ENCODE results near the gene FADS1. TPM values are rescaled to one million over a fixed set of nuclear protein-coding genes. Genes with fewer than 3 reads are reported as not detected.

FADS1 gene
- total and polyA plus RNA-seq, 2 of the 13 experiments (the other 11 are each of a cell fraction or from before 2014, with no cell fraction given): 91.8 to 108 TPM

DNA sequence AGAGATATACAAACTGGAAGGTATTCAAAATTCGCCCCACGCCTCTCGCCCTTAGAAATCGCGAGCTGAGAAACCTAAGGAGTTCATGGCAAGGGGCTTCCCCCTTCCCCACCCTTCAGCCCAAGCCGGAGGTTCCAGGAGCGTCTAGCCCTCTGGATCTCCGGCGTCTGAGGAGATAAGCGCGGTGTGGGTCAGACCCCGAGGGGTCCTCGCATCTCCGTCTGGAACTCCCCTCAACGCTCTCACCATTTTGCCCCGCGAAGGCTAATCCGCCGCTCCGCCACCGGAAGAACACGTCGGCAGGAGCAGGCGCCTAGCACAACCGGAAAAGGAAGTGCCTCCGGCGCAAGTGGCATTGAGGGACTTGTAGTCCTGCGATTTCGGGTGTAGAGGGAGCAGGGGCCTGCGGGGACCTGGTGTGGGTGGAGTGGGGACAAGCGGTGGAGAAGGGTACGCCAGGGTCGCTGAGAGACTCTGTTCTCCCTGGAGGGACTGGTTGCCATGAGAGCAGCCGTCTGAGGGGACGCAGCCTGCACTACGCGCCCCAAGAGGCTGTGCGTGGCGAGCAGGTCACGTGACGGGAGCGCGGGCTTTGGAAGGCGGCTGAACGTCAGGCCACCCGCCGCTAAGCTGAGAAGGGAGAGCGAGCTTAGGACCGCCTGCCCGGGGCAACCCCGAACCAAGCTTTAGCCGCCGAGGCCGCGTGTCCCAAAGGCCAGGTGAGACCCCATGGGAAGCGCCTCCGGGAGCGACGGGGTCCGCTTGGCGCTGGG is 24.3 kb downstream of the FADS1 start, which contains the start of the genes FEN1 and TMEM258 (continued):
- TF ChIP-seq CBX2 (IDR thresholded peaks at IDR 0.05; ENCODE audit: low read depth, low read length) (no peak), CBX2 (CRISPR knock-in tag; IDR thresholded peaks at IDR 0.05; ENCODE audit: low read depth) (no peak), SP1 (IDR thresholded peaks at IDR 0.05) (no peak), SP1 (CRISPR knock-in tag; IDR thresholded peaks at IDR 0.05) (peak; percentile 50), PITX1 (CRISPR knock-in tag; IDR thresholded peaks at IDR 0.05) (peak; percentile 86), ZNF224 (CRISPR knock-in tag; IDR thresholded peaks at IDR 0.05) (no peak), ZNF790 (CRISPR knock-in tag; IDR thresholded peaks at IDR 0.05; ENCODE audit: borderline replicate concordance) (0 out of 2 replicates have a peak, but pooled peaks have one; percentile 41), ZFX (CRISPR knock-in tag; IDR thresholded peaks at IDR 0.05; ENCODE audit: low read depth) (peak; percentile 82)

DNA sequence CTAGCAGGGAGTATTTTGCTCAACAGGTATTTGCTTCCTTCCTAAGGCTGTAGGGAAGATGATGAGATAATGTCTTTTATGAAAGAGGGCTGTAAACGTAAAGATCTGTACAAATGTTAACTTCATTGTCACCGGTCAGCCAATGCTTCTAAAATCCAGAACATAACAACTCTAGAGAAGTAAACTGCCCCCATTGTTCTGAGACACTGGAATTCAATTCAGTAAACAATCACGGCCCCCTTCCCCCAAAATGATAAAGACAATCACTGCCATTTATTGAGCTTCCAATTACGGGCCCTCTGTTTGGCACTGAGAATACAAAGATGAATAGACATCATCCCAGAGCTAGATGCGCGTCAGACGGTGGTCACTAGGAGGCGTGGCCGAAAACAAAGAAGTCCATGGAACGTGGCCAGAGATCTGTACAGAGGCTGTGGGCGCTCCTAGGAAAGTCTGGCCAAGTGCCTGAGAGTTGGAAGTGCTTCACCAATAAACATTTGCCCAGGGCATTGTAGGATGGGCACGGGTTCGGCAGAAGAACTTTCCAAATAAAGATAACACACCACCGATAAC is 25.0 kb downstream of the FADS1 start:
- H3K9me3 ChIP-seq (ENCODE audit: low read length): no peaks in the 10 kb centered on the region
- peak overlapping the region; percentile 99 for H3K27ac ChIP-seq (ENCODE audit: extremely low read length, insufficient read depth, low read length)
- peaks cover 42% of the 10 kb centered on the region for H3K4me1 ChIP-seq (ENCODE audit: insufficient read depth, low read length)
- H3K9ac ChIP-seq (ENCODE audit: insufficient read depth, low read depth, low read length): peak overlapping the region; percentile 96
- TSS peak; percentile 87 for BruUV-seq (replicated peaks)
- peaks cover 12 to 54% of the 10 kb centered on the region in 2 experiments for H3K36me3 ChIP-seq (replicated peaks in 1 of 2; ENCODE audit: control insufficient read depth in 1 of 2, insufficient read depth in 2 of 2, low read length in 2 of 2)
- peak overlapping the region; percentile 89 for H3K4me2 ChIP-seq (ENCODE audit: low read depth, low read length)
- in situ Hi-C loops (cut with HindIII; ENCODE audit: extremely low pct_ligation_motif_present, low pct_unique_long_range_greater_than_20kb): loop anchor here (10.0 kb wide), 1 partner anchor 293 kb away; no protein-coding TSS in a partner anchor
- H3K4me3 ChIP-seq (replicated peaks in 1 of 3; ENCODE audit: insufficient read depth in 1 of 3, low read depth in 2 of 3, low read length in 3 of 3): peak overlapping the region; percentile 68 to 87 (median 81)
- ChIA-PET POLR2A (interaction anchor here (0.8 to 4.2 kb wide), 22 partner anchors 9 to 800 kb away, joined by 3 to 50 read pairs (median 4); partner anchors contain the start of genes BEST1, FADS1, FADS2 and FTH1), CTCF (ENCODE audit: low intra/inter-chr PET ratio, low total read pairs) (no interaction called here)
- DNase-seq (ENCODE audit: low spot score) (peak; percentile 83), FAIRE-seq (peak; percentile 86), ATAC-seq (peak; percentile 58)
- H2AFZ ChIP-seq (ENCODE audit: low read length): no peak overlapping the region
- WGBS (ENCODE audit: low lambda C conversion rate): 7% methylated on average over 13 of the region's 14 CpGs
- H3K79me2 ChIP-seq (ENCODE audit: insufficient read depth, low read length): peaks cover 41% of the 10 kb centered on the region
- H4K20me1 ChIP-seq (ENCODE audit: insufficient read depth, low read length): no peaks in the 10 kb centered on the region; the same call in 1 of the 2 replicates
- H3K27me3 ChIP-seq (ENCODE audit: control insufficient read depth in 1 of 2, insufficient read depth in 2 of 2, low read length in 2 of 2): no peaks in the 10 kb centered on the region; a peak in 1 of 5 replicates
- intact Hi-C loops (cut with micrococcal nuclease; ENCODE audit: unreplicated experiment): no loop called here
- no peak for TF ChIP-seq HNF4A (CRISPR knock-in tag; IDR thresholded peaks at IDR 0.05)
- TF ChIP-seq ZSCAN9 (CRISPR knock-in tag; IDR thresholded peaks at IDR 0.05; ENCODE audit: borderline replicate concordance): no peak
- TF ChIP-seq SMAD9 (CRISPR knock-in tag; IDR thresholded peaks at IDR 0.05): no peak
- no peak for TF ChIP-seq SMYD3 (CRISPR knock-in tag; IDR thresholded peaks at IDR 0.05)
- no peak for TF ChIP-seq ZNF879 (CRISPR knock-in tag; IDR thresholded peaks at IDR 0.05)
- no peak for TF ChIP-seq NONO (IDR thresholded peaks at IDR 0.05)
- no peak for TF ChIP-seq NONO (CRISPR knock-in tag; conservative IDR thresholded peaks at IDR 0.05)
- TF ChIP-seq ZNF564 (CRISPR knock-in tag; IDR thresholded peaks at IDR 0.05): peak; percentile 30; the same call in 1 of the 2 replicates
- TF ChIP-seq CREB1 (IDR thresholded peaks at IDR 0.05): peak; percentile 14; the same call in 1 of the 2 replicates
- TF ChIP-seq CREB1 (CRISPR knock-in tag; IDR thresholded peaks at IDR 0.05): no peak
- TF ChIP-seq ZNF878 (CRISPR knock-in tag; IDR thresholded peaks at IDR 0.05): 0 out of 2 replicates have a peak, but pooled peaks have one; percentile 48
- no peak for TF ChIP-seq KLF9 (CRISPR knock-in tag; IDR thresholded peaks at IDR 0.05; ENCODE audit: low read depth)
- no peak for TF ChIP-seq HIVEP1 (CRISPR knock-in tag; IDR thresholded peaks at IDR 0.05)
- TF ChIP-seq DNMT1 (CRISPR knock-in tag; IDR thresholded peaks at IDR 0.05): no peak
- TF ChIP-seq ARNT (IDR thresholded peaks at IDR 0.05): no peak
- no peak for TF ChIP-seq ZMYM2 (CRISPR knock-in tag; IDR thresholded peaks at IDR 0.05)
- no peak for TF ChIP-seq KLF11 (CRISPR knock-in tag; IDR thresholded peaks at IDR 0.05)
- TF ChIP-seq ZFP36 (IDR thresholded peaks at IDR 0.05; ENCODE audit: borderline replicate concordance, low read depth, low read length, partially characterized antibody): no peak
- no peak for TF ChIP-seq ZNF549 (CRISPR knock-in tag; IDR thresholded peaks at IDR 0.05)
- peak in 1 of 2 experiments; percentile 74; a peak in 3 of 4 replicates for TF ChIP-seq POLR2A (IDR thresholded peaks at IDR 0.05; ENCODE audit: insufficient read depth in 1 of 2, low read depth in 2 of 2, low read length in 2 of 2)

Measured in HepG2 (cell line).